Measurements from ENCODE around the gene STK35.

STK35 gene

GRCh38 chr20:2065099-2065498 is 36.5 kb upstream of the STK35 start:
- no peaks in the 10 kb centered on the region for H3K36me3 ChIP-seq (replicated peaks; ENCODE audit: insufficient read depth, low read length)
- no peaks in the 10 kb centered on the region for H3K79me2 ChIP-seq (ENCODE audit: low read length)
- DNase-seq: no peak
- H3K9ac ChIP-seq (ENCODE audit: low read length): no peak overlapping the region
- TF ChIP-seq EZH2 (optimal IDR thresholded peaks at IDR 0.05; ENCODE audit: low read depth, low read length) (no peak), EZH2phosphoT487 (IDR thresholded peaks at IDR 0.05; ENCODE audit: low read length) (no peak), CTCF (IDR thresholded peaks at IDR 0.05; ENCODE audit: low read length) (no peak)
- no peaks in the 10 kb centered on the region for H3K27me3 ChIP-seq (replicated peaks; ENCODE audit: insufficient read depth, low read length)
- no peak overlapping the region for H3K4me2 ChIP-seq (ENCODE audit: low read depth, low read length)
- H4K20me1 ChIP-seq (ENCODE audit: insufficient read depth, low read length): no peaks in the 10 kb centered on the region
- no peak overlapping the region for H3K27ac ChIP-seq (ENCODE audit: low read length)
- H3K4me1 ChIP-seq (ENCODE audit: low read length): no peaks in the 10 kb centered on the region
- no peaks in the 10 kb centered on the region for H3K9me2 ChIP-seq (replicated peaks; ENCODE audit: insufficient read depth, low read length)
- no peaks in the 10 kb centered on the region for H3K9me3 ChIP-seq (replicated peaks; ENCODE audit: insufficient read depth, low read length)
- H3K4me3 ChIP-seq (ENCODE audit: low read length): no peak overlapping the region
- H2AFZ ChIP-seq (ENCODE audit: low read length): no peak overlapping the region
- H3F3A ChIP-seq (ENCODE audit: insufficient read depth, low read length): no peaks in the 10 kb centered on the region

- no peaks in the 10 kb centered on the region for H3F3A ChIP-seq (ENCODE audit: insufficient read depth, low read length)
- H2AFZ ChIP-seq (ENCODE audit: low read length): no peak overlapping the region
- no peak overlapping the region for H3K27ac ChIP-seq (ENCODE audit: low read length)
- TF ChIP-seq CTCF (IDR thresholded peaks at IDR 0.05; ENCODE audit: low read length) (no peak), EZH2phosphoT487 (IDR thresholded peaks at IDR 0.05; ENCODE audit: low read length) (no peak), EZH2 (optimal IDR thresholded peaks at IDR 0.05; ENCODE audit: low read depth, low read length) (no peak)
- no peaks in the 10 kb centered on the region for H3K36me3 ChIP-seq (replicated peaks; ENCODE audit: insufficient read depth, low read length)
- H4K20me1 ChIP-seq (ENCODE audit: insufficient read depth, low read length): no peaks in the 10 kb centered on the region
- H3K4me2 ChIP-seq (ENCODE audit: low read depth, low read length): no peak overlapping the region
- H3K27me3 ChIP-seq (replicated peaks; ENCODE audit: insufficient read depth, low read length): no peaks in the 10 kb centered on the region
- no peaks in the 10 kb centered on the region for H3K4me1 ChIP-seq (ENCODE audit: low read length)
- no peak overlapping the region for H3K9ac ChIP-seq (ENCODE audit: low read length)
- H3K9me2 ChIP-seq (replicated peaks; ENCODE audit: insufficient read depth, low read length): no peaks in the 10 kb centered on the region
- H3K79me2 ChIP-seq (ENCODE audit: low read length): no peaks in the 10 kb centered on the region
- no peaks in the 10 kb centered on the region for H3K9me3 ChIP-seq (replicated peaks; ENCODE audit: insufficient read depth, low read length)
- no peak overlapping the region for H3K4me3 ChIP-seq (ENCODE audit: low read length)
- DNase-seq: no peak
Measured at GRCh38 chr20:2066461-2067122, 35.0 kb upstream of the STK35 start.

GRCh38 chr20:2080532-2081224 is 20.9 kb upstream of the STK35 start:
- no peaks in the 10 kb centered on the region for H3K79me2 ChIP-seq (ENCODE audit: low read length)
- H2AFZ ChIP-seq (ENCODE audit: low read length): no peak overlapping the region
- no peak overlapping the region for H3K4me2 ChIP-seq (ENCODE audit: low read depth, low read length)
- H4K20me1 ChIP-seq (ENCODE audit: insufficient read depth, low read length): no peaks in the 10 kb centered on the region
- no peak overlapping the region for H3K27ac ChIP-seq (ENCODE audit: low read length)
- no peak overlapping the region for H3K4me3 ChIP-seq (ENCODE audit: low read length)
- H3K9me3 ChIP-seq (replicated peaks; ENCODE audit: insufficient read depth, low read length): no peaks in the 10 kb centered on the region
- H3F3A ChIP-seq (ENCODE audit: insufficient read depth, low read length): no peaks in the 10 kb centered on the region
- TF ChIP-seq EZH2phosphoT487 (IDR thresholded peaks at IDR 0.05; ENCODE audit: low read length): no peak
- no peak for TF ChIP-seq EZH2 (optimal IDR thresholded peaks at IDR 0.05; ENCODE audit: low read depth, low read length)
- TF ChIP-seq CTCF (IDR thresholded peaks at IDR 0.05; ENCODE audit: low read length): no peak
- H3K9me2 ChIP-seq (replicated peaks; ENCODE audit: insufficient read depth, low read length): no peaks in the 10 kb centered on the region
- DNase-seq: no peak
- H3K36me3 ChIP-seq (replicated peaks; ENCODE audit: insufficient read depth, low read length): no peaks in the 10 kb centered on the region
- no peaks in the 10 kb centered on the region for H3K4me1 ChIP-seq (ENCODE audit: low read length)
- no peak overlapping the region for H3K9ac ChIP-seq (ENCODE audit: low read length)
- no peaks in the 10 kb centered on the region for H3K27me3 ChIP-seq (replicated peaks; ENCODE audit: insufficient read depth, low read length)

All from MM.1S (cell line).